Left ventricle myocardium inferior (tissue), 1 donor: ENCODE measurements around the gene ATG12. TPM values are rescaled to one million over a fixed set of nuclear protein-coding genes. Genes with fewer than 3 reads are reported as not detected.
"Not testable (repeated sequence)": the region's sequence is repeated elsewhere in the genome, so short reads cannot be mapped to it uniquely, and the experiment has no call there.

Experiments
- DNase-seq: peaks from one replicate; pipeline ENCODE4 v3.0.0-alpha.2; 2020
- H3K27ac ChIP-seq: fragments of 200-600 bp; replicated peaks from 2 replicates; pipeline ENCODE4 v1.8.0; 2021
- H3K27me3 ChIP-seq: fragments of 200-600 bp; 2 replicates; pipeline ENCODE4 v1.8.0; 2021; ENCODE audit warnings: low read depth
- H3K36me3 ChIP-seq: fragments of 200-600 bp; 2 replicates; pipeline ENCODE4 v1.8.0; 2021
- H3K4me1 ChIP-seq: fragments of 200-600 bp; 2 replicates; pipeline ENCODE4 v1.8.0; 2021
- H3K4me3 ChIP-seq: fragments of 200-600 bp; 2 replicates; pipeline ENCODE4 v1.8.0; 2021; ENCODE audit warnings: mild to moderate bottlenecking, moderate library complexity
- H3K9me3 ChIP-seq: fragments of 200-600 bp; replicated peaks from 2 replicates; pipeline ENCODE4 v1.8.0; 2021
- CTCF ChIP-seq: fragments of 200-600 bp; IDR thresholded peaks from 2 replicates; pipeline ENCODE4 v1.8.0; 2021; ENCODE audit warnings: antibody characterized with exemption, mild to moderate bottlenecking, borderline replicate concordance
- intact Hi-C: fragments of 100-400 bp; cut with micrococcal nuclease; formaldehyde crosslinking; loops from one replicate; pipeline ENCODE4 v1.11.0; 2022
- total RNA-seq: library from RNA; stranded (reverse); fragmentation: NEBNext Ultra II Directional; extraction: Animal tissue kit (Norgen Biotek cat#: 25700); gene quantifications from one replicate; pipeline ENCODE4 v1.2.1, GENCODE V29; 2021
- donor health status: DM: no; HTN: yes; CAD: no; lungs with severe emphysema.

Gene ATG12
- total RNA-seq, 1 donor from 2014 or later: 24.1 TPM

GRCh38 chr5:115811406-115811805 is 30.0 kb downstream of the ATG12 start:
- no peak for DNase-seq
- no peak overlapping the region for H3K4me3 ChIP-seq
- H3K27me3 ChIP-seq: peaks cover 47% of the 10 kb centered on the region
- no peak for TF ChIP-seq CTCF
- H3K4me1 ChIP-seq: peaks cover 11% of the 10 kb centered on the region
- intact Hi-C loops: no loop called here
- no peaks in the 10 kb centered on the region for H3K36me3 ChIP-seq
- no peaks in the 10 kb centered on the region for H3K9me3 ChIP-seq
- H3K27ac ChIP-seq: no peak overlapping the region

GRCh38 chr5:115810761-115811160 is 30.6 kb downstream of the ATG12 start:
- no peak for TF ChIP-seq CTCF
- Histone ChIP-seq H3K9me3 (no peaks in the 10 kb centered on the region), H3K4me1 (peaks cover 4% of the 10 kb centered on the region), H3K4me3 (no peak overlapping the region), H3K27me3 (peaks cover 40% of the 10 kb centered on the region), H3K27ac (no peak overlapping the region), H3K36me3 (no peaks in the 10 kb centered on the region)
- DNase-seq: no peak
- intact Hi-C loops: no loop called here

- H3K27ac ChIP-seq: no peak overlapping the region
- H3K9me3 ChIP-seq: no peaks in the 10 kb centered on the region
- no peak for TF ChIP-seq CTCF
- no peak for DNase-seq
- peaks cover 32% of the 10 kb centered on the region for H3K27me3 ChIP-seq
- H3K36me3 ChIP-seq: no peaks in the 10 kb centered on the region
- intact Hi-C loops: no loop called here
- H3K4me3 ChIP-seq: no peak overlapping the region
- H3K4me1 ChIP-seq: no peaks in the 10 kb centered on the region
Observed at GRCh38 chr5:115809946-115810345, 31.4 kb downstream of the ATG12 start.

GRCh38 chr5:115808066-115808465 is 33.3 kb downstream of the ATG12 start:
- intact Hi-C loops, H3K36me3 ChIP-seq, H3K4me1 ChIP-seq, H3K4me3 ChIP-seq, DNase-seq, H3K9me3 ChIP-seq, H3K27ac ChIP-seq: not testable (repeated sequence)
- peaks cover 13% of the 10 kb centered on the region for H3K27me3 ChIP-seq

GRCh38 chr5:115807654-115808052 is 33.7 kb downstream of the ATG12 start:
- TF ChIP-seq CTCF: no peak
- intact Hi-C loops: no loop called here

GRCh38 chr5:115806986-115807653 is 34.2 kb downstream of the ATG12 start:
- Histone ChIP-seq H3K36me3 (no peaks in the 10 kb centered on the region), H3K9me3 (no peaks in the 10 kb centered on the region), H3K4me3 (no peak overlapping the region), H3K4me1 (no peaks in the 10 kb centered on the region), H3K27me3 (peaks cover 4% of the 10 kb centered on the region), H3K27ac (no peak overlapping the region)
- TF ChIP-seq CTCF: no peak
- intact Hi-C loops: no loop called here
- DNase-seq: no peak

More at GRCh38 chr5:115807654-115808052, 33.7 kb downstream of the ATG12 start:
- no peaks in the 10 kb centered on the region for H3K36me3 ChIP-seq
- H3K9me3 ChIP-seq: no peaks in the 10 kb centered on the region
- no peak overlapping the region for H3K27ac ChIP-seq
- no peak for DNase-seq
- H3K4me1 ChIP-seq: no peaks in the 10 kb centered on the region
- H3K4me3 ChIP-seq: no peak overlapping the region
- peaks cover 9% of the 10 kb centered on the region for H3K27me3 ChIP-seq
